Activated effector memory CD4-positive, alpha-beta T cell treated with anti-CD3 and anti-CD28 coated beads, Interleukin-2, amount 50 U/mL, for 16 hours (primary cell): Measurements from ENCODE around the gene TM6SF1.
"Not testable (repeated sequence)": the region's sequence is repeated elsewhere in the genome, so short reads cannot be mapped to it uniquely, and the experiment has no call there.

Experiments used
- DNase-seq: peaks from one replicate; pipeline ENCODE4 v3.0.0-alpha.2; 2020

The TM6SF1 gene

DNA sequence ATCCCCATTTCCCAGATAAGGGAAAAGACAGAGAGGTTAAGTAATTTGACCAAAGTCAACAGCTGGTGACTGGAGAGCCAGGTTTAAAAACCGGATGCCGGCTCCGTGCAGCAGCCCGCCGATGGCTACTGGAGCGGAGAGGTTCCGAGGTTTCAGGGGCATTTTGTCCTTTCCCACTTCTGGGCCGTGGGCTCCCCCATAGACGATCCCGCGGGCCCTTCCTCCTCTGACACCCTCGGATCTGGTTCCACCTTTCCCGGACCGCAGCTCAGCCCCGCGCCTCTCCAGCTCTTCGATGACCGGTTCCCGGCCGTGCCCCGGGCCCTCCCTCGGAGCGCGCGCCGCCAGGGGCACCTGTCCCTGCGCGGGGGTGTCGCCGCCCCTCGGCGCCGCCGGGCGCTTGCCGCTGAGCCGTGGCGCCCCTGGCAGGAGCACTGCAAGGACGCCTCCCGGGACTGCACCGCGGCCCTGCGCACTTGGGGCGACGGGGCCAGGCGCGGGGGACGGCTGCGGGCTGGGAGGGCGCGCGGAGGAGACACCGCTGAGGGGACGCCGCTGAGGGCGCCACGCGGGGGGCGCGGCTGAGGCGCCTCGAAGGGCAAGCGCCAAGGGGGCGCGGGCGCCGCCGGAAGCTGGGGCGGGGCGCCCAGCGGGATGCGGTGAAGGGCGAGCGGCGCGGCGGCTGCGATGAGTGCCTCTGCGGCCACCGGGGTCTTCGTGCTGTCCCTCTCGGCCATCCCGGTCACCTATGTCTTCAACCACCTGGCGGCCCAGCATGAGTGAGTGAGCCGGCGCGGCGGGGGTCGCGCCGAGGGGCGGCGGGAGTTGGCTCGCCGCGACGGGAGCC, at the start of gene TM6SF1:
TM6SF1 (plus strand) TSS at position 652 of the 847 bp plus-strand sequence; CDS start at position 688, 36 bp downstream.
- no peak for DNase-seq

DNA sequence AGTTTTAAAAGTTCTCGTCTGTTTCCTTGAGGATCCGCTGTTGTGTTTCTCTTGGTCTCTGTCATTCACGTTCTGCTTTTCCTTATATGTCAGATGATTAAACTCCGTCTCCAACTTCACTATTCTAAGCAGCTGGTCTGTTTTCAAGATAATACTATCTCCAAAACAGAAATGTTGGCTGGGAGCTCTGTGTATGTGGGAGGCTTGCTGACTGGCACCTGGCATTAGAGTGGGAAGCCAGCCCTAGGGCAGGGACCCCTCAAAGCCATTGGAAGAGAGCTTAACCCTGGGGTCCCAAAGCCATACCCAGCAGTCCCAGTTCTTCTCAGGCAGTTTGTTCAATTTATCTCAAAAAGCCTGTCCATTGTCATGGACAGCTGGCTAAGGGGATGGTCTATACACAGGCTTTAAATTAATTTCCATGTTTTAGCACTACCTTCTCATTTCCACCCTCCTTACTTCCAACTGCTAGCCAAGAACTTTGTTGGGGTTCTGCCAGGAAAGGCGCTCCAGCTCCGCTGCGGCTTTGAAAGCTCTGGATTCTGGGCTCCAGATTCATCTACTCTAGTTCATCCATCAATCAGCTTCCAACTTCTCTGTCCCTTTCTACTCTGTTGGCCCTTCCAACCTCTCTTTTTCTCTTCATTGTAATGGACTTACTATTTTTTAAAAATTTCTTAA, 49.6 kb upstream of the TM6SF1 start:
- no peak for DNase-seq

- no peak for DNase-seq
Measured at GRCh38 chr15:83061680-83062079, 45.8 kb upstream of the TM6SF1 start.

- no peak for DNase-seq
Measured at GRCh38 chr15:83062768-83063180, 44.7 kb upstream of the TM6SF1 start.

GRCh38 chr15:83063551-83063950, 43.9 kb upstream of the TM6SF1 start:
- DNase-seq, result no peak

DNA sequence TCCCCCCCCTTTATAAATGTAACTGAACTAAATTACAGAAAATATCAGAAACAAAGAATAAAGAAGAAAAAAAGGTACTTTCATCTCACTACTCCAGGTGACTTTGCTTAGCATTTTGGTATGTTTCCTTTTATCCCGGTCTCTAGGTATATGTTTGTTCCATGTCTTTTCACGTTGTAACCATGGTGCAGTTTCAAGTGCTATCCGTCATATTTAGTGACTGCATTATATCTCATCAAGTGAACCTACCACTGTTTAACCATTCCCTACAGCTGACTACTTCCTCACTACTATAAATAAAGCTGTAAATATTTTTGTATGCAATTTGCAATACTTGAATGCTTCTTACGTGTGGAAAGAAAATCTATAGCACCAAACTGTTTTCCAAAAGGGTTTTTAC, 42.6 kb upstream of the TM6SF1 start:
- DNase-seq, result no peak

DNA sequence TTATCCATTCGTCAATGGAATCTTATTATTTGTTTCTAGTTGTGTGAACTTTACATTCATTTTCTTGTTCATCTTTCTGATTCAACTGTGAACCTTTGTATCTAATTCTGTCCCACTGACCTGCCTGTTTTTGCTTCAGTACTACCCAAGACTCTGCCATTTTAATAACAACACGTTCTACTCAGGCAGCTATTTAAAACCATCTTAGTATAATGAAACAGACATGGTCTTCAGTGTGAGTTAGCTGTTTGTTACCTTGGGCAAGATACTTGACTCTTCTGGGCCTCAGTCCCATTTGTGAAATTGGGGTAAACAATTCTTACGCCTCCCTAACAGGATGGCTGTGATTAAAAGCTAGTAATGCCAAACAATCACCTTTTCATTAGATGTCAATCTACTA, 42.0 kb upstream of the TM6SF1 start:
- no peak for DNase-seq

DNA sequence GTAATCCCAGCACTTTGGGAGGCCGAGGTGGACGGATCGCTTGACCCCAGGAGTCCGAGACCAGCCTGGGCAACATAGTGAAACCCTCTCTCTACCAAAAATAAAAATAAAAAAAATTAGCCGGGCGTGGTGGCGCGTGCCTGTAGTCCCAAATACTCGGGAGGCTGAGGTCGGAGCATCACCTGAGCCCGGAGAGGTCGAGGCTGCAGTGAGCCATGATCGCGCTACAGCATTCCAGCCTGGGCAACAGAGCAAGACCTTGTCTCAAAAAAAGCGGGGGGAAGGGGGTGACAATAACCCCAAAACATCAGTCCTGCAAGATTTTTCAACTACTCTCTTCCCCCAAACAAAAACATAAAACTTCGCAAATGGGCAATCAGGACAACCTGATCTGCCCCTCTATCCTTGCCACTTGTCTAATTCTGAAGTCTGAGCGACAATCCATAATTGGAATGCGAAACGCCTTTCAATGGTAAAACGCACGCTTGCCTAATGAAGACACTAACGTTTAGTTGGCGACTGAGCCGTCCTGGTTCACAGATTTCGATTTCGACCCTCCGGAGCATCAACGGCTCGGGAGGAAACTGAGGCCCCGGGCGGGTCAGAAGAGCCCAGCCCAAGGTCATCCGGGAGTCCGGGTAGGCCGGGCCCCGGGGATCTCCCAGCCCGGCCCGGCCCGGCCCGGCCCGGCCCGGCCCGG, 41.3 kb upstream of the TM6SF1 start:
- DNase-seq, result no peak

DNA sequence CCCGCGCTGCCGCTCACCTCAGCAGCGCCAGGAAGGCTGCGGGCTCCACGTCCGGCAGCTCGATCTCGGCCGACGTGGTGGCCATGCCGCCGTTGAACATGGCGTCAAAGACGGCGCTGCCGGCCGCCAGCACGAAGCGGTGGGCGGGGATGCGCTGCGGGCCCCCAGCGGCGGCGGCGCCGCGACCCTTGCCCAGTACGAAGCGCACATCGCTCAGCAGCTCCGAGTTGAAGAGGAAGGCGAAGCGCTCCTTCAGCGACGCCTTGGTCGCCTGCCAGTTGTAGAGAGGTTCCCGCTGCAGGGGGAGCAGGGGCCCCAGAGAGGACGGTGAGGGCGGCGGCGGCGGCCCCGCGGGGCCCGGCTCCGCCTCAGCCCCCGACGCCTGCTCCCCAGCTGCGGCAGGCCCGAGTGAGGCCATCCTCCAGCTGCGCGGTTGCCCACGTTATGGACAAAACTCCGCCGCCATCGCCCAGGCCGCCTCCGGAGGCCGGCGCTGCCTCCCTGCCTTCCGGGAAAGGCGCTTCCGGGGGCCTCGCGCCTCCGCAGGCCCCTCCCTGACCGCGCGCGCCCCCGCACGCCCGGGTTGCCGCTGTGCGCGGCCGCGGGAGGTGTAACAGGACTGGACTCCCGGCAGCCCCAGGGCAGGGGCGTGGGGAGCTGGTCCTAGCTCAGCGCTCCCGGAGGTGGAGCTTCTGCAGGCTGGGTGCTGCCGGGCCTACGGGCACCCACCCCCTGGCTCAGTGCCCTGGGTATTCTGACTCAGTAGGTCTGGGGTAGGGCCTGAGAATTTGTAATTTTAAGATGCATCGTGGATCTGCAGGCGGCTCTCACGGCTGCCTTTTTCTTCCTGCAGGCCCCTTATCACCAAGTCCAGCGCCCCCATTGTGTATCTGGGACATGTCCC, 40.5 kb upstream of the TM6SF1 start, which contains the start of gene BTBD1:
BTBD1 (minus strand) TSS at position 519 of the 904 bp plus-strand sequence; CDS start at position 418, 101 bp downstream.
- DNase-seq, result peak; percentile 94

DNA sequence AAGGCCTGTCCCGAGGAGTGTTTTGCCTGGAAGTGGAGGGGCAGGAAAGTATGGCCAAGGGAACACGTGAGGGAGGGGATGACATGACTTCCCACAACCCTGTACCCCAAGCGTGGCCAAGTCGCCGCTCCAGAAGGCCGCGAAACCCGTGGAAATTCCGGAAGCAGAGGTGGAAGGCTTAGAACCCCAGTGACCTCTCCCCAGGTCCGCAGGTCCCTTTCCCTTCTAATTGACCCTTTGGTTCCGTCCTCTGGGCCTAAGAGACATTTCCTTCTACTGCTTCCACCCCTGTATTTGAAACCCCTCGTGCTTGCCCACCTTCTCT, 39.8 kb upstream of the TM6SF1 start:
- no peak for DNase-seq

DNA sequence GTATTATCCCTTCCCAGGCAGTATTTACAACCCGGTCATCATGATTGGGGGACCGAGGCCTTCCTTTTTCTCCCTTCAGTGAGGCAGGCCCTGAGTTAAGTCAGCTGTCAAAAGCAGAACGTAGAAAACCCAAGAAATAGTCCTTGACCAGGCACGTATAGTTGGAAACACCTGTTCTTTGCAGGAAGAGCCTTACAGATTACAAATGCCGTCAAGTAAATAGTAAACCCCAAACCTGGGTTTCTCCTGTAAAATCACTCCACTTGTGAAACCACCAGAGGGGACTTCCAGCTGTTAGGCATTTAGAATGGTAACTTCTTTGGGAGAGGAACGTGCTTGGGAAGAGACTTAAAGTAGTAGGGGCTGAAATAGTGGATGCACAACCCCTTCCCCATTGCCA, 39.4 kb upstream of the TM6SF1 start:
- no peak for DNase-seq

- DNase-seq, result peak; percentile 68
Measured at GRCh38 chr15:83069211-83069642, 38.2 kb upstream of the TM6SF1 start.

- DNase-seq, result no peak
Measured at GRCh38 chr15:83077491-83078230, 29.8 kb upstream of the TM6SF1 start.

DNA sequence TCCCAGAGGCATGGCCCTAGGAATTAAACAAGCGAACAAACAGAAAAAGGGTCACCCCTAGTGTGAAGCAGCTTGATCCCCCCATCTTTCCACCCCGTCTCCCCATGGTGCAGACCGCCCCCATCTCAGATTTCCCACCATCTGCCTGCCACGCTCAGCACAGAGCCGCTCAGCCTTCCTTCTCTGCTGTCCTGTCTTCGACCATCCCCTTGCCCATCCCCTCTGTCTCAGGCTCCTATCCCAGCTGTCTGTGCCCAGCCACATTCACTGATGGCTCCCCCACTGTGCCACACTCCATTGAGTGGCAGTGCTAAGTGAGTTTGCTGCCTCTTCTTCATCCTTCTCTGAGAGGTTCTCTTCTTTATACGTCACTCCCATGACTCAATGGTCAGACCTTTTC, 28.7 kb upstream of the TM6SF1 start:
- DNase-seq, result no peak

DNA sequence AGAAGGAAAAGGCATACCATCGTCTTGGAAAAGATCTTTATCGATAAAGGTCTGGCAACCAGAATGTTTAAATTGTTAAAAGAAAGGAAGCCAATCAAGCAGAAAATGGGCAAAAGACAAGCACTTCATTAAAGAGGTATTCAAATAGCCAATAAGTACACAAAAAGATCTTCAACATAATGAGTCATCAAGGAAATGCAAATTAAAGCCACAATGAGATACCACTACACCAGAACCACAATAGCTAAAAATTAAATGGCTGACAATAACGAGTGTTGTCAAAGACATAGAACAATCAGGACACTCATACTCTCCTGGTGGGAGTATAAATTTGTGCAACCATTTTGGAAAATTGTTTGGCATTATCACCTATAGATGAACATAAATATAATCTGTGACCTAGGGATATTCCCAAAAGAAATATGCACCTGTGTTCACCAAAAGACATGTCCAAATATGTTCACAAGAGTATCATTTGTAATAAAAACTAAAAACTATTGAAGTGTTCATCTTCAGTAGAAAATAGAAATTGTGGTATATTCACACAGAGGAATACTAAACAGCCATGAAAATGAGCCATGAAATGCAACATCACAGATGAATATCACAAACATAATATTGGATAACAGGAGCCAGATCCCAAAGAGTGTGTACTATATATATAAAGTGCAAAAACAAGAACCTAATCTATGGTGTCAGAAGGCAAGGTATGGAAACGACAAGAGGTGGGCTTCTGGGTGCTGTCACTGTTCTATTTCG, 26.0 kb upstream of the TM6SF1 start:
- no peak for DNase-seq

GRCh38 chr15:83082730-83083386, 24.6 kb upstream of the TM6SF1 start:
- DNase-seq, result no peak

DNA sequence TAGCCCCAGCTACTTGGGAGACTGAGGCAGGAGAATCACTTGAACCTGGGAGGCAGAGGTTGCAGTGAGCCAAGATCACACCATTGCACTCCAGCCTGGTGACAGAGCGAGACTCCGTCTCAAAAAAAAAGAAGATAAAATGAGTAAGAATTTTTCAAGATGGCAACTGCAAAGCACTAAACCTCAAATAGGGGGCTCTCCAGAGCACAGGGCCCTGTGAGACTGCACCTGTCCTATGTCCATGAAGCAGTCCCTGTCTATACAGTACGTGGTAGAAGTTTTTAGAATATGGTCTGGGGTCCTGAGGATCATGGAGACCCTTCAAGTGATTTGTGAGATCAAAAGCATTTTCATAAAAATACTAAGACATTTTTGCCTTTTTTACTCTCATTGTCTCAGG, 22.0 kb upstream of the TM6SF1 start:
- DNase-seq, result not testable (repeated sequence)

DNA sequence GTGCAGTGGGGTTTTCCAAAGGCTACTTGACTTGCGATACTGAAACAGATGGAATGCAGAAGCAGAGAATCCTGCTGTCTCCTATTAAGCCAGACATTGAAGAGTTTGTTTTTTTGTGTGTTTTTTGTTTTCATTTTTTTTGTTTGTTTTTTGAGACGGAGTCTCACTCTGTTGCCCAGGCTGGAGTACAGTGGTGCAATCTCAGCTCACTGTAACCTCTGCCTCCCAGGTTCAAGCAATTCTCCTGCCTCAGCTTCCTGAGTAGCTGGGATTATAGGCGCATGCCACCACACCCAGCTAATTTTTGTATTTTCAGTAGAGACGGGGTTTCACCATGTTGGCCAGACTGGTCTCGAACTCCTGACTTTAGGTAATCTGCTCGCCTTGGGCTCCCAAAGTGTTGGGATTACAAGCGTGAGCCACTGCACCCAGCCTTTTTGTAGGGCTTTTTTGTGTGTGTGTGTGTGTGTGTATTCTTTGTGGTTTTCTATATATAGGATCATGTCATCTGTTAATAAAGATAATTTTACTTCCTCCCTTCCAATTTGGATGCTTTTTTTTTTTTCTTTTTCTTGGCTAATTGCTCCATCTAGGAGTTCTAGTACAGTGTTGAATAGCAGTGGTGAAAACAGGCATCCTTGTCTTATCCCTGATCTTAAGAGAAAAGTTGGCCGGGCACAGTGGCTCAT, 21.4 kb upstream of the TM6SF1 start:
- DNase-seq, result not testable (repeated sequence)

DNA sequence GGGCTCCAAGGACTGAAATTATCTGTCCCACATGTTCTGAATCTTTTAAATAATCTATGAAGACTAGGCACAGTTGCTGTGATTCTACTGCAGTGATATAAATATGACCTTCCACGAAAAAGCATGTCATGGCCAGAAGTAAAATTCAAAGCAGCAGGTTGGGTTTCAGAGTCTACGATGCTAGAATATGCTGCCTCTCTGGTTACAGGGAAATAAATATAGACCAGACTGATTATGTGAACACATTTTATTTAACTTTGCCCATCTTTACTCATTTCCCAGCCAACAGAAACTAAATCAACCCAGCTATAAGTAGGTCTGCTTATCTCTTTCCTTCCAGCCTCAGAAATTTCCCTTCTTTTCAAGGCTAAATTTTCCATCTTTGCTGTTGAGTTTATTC, 19.9 kb upstream of the TM6SF1 start:
- no peak for DNase-seq

GRCh38 chr15:83088876-83089275, 18.6 kb upstream of the TM6SF1 start:
- DNase-seq, result no peak
